Tracheal epithelial cell (primary cell): ENCODE data around the gene TPM2. TPM values are rescaled to one million over a fixed set of nuclear protein-coding genes. Genes with fewer than 3 reads are reported as not detected.

Source experiments
- total RNA-seq: library from RNA; depleted of rRNA; stranded (reverse); fragments of >200 nt; gene quantifications from 2 replicates; pipeline ENCODE4 v1.2.1, GENCODE V29; 2014

TPM2 gene
- total RNA-seq = 61.0 and 129 TPM in 2 replicates

DNA sequence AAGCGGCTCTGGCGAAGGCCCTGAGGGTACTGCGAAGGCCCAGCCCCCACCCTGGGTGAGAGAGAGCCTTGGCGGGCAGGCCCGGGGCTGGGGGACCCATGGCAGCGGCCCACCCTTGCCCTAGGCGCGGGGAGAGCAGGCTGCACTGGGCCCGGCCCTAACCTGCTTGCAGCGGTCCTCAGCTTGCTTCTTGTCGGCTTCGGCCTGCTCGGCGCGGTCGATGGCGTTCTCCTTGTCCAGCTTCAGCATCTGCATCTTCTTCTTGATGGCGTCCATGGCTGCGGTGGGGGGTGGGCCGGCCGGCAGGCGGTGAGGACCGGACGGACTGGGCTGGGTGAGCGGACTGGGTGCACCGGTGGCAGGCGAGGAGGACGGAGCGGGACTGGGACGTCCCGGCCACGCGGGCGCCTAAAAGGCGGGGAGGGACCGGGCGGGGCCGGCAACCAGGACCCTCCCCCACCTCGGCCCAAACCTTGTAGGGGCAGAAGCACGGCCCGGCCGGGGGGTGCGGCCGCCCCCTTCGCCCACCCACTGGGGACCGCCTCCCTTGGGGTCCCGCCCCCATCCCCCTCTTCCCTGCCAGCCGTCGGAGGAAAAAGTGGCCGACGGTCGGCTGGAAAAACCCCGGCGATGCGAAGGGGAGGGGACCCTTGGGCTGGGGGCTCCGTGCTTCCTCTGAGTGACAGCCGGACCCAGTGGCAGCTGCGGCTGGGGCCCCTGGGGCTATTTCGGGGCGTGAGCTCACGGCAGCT is at the start of gene TPM2:
Gene TPM2, minus strand, starts transcription at position 384 of the 752 bp plus-strand sequence. Its CDS starts 108 bp downstream, at position 276.

DNA sequence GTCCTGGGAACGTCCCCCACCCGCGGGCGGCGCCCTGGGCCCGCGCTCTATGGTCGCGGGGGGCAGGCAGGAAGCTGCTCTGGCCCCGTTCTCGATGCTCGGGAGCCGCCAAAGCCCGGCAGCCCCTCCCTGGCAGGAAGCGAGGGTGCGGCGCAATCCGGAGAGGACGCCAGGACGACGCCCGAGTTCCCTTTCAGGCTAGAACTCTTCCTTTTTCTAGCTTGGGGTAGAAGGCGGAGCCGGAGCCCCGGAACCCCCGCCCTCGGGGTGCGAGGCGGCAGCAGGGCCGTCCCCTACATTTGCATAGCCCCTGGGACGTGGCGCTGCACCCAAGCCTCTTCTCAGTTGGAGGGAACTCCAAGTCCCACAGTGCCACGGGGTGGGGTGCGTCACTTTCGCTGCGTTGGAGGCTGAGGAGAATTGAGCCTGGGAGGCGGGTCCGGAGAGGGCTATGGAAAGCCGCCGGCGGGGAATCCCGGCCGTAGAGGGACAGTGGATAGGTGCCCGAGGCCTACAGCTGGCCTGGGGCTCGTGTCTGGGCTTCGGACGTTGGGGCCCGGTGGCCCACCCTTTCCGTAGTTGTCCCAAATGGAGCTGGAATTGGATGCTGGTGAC is 42.6 kb upstream of the TPM2 start, which contains the start of the genes CREB3 and TLN1:
Gene CREB3, plus strand, starts transcription at position 482 of the 615 bp plus-strand sequence. Its CDS starts 107 bp downstream, at position 589.
Gene TLN1, minus strand, starts transcription at position 11 of the 615 bp plus-strand sequence. CDS start 6,501 bp downstream, outside the sequence.

DNA sequence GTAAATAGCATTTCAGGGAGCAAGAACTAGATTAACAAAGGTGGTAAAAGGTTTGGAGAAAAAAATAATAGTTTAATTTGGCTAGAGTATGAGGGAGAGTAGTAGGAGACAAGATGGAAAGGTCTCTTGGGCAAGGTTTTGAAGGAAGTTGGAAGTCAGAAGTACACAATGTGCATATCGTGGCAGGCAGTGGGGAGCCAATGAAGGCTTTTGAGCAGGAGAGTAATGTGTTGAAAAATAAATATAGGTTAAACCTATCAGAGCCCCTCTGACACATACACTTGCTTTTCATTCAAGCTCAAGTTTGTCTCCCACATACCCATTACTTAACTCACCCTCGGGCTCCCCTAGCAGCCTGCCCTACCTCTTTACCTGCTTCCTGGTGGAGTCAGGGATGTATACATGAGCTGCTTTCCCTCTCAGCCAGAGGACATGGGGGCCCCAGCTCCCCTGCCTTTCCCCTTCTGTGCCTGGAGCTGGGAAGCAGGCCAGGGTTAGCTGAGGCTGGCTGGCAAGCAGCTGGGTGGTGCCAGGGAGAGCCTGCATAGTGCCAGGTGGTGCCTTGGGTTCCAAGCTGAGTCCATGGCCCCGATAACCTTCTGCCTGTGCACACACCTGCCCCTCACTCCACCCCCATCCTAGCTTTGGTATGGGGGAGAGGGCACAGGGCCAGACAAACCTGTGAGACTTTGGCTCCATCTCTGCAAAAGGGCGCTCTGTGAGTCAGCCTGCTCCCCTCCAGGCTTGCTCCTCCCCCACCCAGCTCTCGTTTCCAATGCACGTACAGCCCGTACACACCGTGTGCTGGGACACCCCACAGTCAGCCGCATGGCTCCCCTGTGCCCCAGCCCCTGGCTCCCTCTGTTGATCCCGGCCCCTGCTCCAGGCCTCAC is 16.3 kb downstream of the TPM2 start, which contains the start of gene CA9:
Gene CA9, plus strand, starts transcription at position 797 of the 893 bp plus-strand sequence. Its CDS starts 32 bp downstream, at position 829.

DNA sequence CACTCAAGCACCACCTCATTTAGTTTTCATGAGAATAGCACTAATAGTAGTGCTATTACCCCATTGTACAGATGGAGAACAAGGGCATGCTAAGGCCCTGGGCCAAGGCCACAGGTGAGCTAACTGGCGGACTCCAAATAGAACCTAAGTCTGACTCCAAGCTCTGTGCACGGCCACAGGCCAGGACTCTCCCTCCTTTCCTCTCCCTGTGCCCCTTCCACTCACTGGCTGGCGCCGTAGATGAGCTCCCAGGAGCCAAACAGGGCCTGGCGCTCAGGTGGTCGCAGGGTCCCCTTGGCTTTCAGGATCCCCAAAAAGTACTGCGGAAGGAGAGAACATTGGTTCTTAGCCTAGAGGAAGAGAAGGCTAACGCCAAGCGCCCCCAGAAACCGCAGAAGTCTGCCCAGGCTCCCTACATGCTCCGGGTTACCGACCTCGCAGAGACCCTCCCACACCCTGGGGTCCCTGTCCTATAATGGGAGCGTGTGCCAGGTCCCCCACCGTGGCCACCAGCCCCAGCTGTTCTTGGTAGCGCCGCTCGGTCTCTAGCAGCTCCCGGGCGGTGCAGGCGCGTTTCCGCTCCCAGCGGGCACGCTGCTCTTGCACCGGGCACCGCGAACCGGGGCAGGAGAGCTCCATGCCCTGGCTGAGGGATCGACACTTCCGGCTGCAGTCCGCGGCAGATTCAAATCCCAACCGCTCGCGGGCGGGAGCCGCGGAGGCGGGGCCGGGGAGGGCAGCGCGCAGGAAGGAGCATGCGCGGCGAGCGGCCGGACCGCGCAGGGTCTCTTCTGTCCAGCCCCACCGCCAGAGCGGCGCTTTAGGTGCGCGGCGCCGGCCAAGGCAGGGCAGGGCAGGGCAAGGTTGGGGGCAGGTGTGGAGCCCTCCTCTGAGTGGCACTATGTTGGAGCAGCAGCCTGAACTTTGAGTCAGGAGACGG is 24.9 kb downstream of the TPM2 start, which contains the start of gene ARHGEF39:
Gene ARHGEF39, minus strand, starts transcription at position 665 of the 940 bp plus-strand sequence. Its CDS starts 26 bp downstream, at position 639.

DNA sequence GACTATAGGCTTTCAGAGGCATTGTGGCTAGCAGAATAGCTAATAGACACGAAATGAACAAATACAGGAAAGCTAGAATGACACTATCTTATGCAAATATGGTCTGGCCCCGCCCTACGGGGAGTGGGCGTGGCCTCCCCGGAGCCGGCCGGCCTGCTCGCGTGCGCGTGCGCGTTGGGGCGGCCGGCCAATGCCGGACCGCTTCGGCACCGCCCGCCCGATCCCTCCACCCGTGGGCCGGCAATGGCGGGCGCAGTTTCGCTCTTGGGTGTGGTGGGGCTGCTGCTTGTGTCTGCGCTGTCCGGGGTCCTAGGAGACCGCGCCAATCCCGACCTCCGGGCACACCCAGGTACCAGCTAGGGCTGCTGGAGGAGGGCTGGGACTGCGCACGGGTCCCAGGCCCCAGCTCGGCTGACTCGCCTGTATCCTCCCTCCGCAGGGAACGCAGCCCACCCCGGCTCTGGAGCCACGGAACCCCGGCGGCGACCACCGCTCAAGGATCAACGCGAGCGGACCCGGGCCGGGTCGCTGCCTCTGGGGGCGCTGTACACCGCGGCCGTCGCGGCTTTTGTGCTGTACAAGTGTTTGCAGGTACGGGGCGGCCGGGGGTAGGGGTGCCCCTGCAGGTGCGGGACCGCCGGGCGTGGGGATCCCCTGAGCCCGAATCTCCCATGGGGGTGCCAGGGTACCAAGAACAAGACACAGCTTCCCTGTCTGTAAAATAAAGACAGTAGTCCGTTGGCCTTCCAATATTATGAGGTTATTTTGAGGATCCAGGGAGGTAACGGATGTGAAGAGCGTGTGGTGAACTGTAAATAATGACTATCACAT is 31.4 kb downstream of the TPM2 start, which contains the start of gene CCDC107:
Gene CCDC107, plus strand, starts transcription at position 156 of the 831 bp plus-strand sequence. Its CDS starts 88 bp downstream, at position 244.

DNA sequence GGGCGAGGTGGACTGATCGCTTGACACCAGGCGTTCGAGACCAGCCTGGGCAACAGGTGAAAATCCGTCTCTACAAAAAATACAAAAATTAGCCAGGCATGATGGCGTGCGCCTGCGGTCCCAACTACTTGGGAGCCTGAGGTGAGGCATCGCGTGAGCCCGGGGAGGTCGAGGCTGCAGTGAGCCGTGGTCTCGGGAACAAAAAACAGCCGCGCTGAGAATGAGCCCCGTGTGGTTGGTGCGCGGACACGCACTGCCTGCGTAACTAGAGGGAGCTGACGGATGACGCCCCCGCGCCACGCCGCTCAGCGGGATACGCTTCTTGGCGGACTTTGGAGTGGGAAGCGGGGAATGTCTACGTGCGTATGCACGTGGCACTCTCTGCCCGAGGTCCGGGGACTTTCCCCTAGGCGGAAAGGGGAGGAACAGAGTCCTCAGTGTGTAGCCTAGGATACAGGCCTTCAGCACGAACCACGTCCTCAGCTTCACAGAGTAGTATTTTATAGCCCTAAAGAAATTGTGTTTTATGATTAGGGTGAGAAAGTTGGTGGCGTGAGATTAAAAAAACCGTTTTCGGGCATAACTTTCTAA is 32.1 kb downstream of the TPM2 start, which contains the start of gene RMRP:
Gene RMRP, minus strand, starts transcription at position 474 of the 591 bp plus-strand sequence.

DNA sequence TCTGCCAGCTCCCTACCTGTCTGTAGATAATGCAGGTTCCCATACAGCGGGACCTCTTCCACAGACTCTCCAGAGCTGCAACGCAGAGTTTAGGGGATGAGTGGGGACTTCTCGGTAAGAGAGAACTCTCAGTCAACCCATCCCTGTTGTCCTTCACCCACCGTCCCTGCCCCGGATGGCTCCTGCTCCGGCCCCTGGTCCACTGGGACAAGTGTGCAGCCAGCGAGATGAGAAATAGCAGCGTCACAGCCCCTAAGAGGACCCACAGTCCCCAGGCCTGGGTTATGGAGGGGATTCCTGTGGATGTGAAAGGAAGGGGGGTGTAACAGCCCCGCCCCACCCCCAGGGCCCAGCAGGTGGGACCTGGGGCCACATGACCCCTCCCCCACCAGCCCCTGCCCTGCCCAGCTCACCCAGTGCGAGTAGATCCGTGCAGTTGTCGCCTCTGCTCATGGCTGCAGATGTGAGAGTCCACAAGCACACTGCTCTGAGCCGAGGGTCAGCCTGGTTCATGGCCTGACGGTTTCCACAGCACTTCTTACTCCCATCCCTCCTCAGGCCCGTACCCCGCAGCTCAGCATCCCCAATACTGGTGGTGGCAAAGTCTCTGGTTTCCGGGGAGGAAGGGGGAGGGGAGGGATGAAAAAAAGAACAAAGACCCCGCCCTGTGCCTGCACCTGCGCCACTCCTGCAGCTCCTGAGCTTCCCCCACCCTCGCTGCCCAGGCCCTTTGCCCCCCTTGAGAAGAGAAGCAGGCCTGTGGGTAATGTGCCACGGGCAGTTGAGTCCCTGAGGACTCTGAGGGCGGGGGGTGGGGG is 39.2 kb downstream of the TPM2 start, which contains the start of gene SIT1:
Gene SIT1, minus strand, starts transcription at position 591 of the 818 bp plus-strand sequence. Its CDS starts 78 bp downstream, at position 513.

Other genes starting within 250 kb of the TPM2 start
- gene RUSC2, start 199.8 kb downstream of the TPM2 start, total RNA-seq = 4.0 and 10.4 TPM in 2 replicates
- 7.7 and 9.4 TPM in 2 replicates for gene TESK1, start 84.7 kb downstream of the TPM2 start, total RNA-seq
- gene CD72, start 71.5 kb downstream of the TPM2 start, total RNA-seq = 0.72 TPM in 1 of 2 replicates, not detected in the other
- gene SIT1, start 39.0 kb downstream of the TPM2 start, total RNA-seq = not detected in 2 replicates
- 9,806 and 24,624 TPM in 2 replicates for gene RMRP, start 31.9 kb downstream of the TPM2 start, total RNA-seq
- gene CCDC107, start 31.6 kb downstream of the TPM2 start, total RNA-seq = 8.1 and 19.5 TPM in 2 replicates
- 1.3 and 4.6 TPM in 2 replicates for gene ARHGEF39, start 24.7 kb downstream of the TPM2 start, total RNA-seq
- gene CA9, start 16.0 kb downstream of the TPM2 start, total RNA-seq = 9.6 and 35.2 TPM in 2 replicates
- gene TLN1, start 42.3 kb upstream of the TPM2 start, total RNA-seq = 92.3 and 171 TPM in 2 replicates
- 29.2 and 88.4 TPM in 2 replicates for gene CREB3, start 42.7 kb upstream of the TPM2 start, total RNA-seq
- 26.7 and 30.7 TPM in 2 replicates for gene GBA2, start 59.3 kb upstream of the TPM2 start, total RNA-seq
- 10.6 and 11.1 TPM in 2 replicates for gene RGP1, start 59.4 kb upstream of the TPM2 start, total RNA-seq
- gene MSMP, start 64.4 kb upstream of the TPM2 start, total RNA-seq = not detected in 2 replicates
- 8.7 and 12.4 TPM in 2 replicates for gene NPR2, start 101.7 kb upstream of the TPM2 start, total RNA-seq
- gene SPAG8, start 122.3 kb upstream of the TPM2 start, total RNA-seq = under 0.01 TPM in 1 of 2 replicates, not detected in the other
- 18.8 and 36.4 TPM in 2 replicates for gene HINT2, start 125.1 kb upstream of the TPM2 start, total RNA-seq
- gene FAM221B, start 138.8 kb upstream of the TPM2 start, total RNA-seq = not detected in 2 replicates
- gene TMEM8B, start 139.3 kb upstream of the TPM2 start, total RNA-seq = 1.9 TPM in 2 replicates
- gene OR13J1, start 180.5 kb upstream of the TPM2 start, total RNA-seq = not detected in 2 replicates
- gene HRCT1, start 216.3 kb upstream of the TPM2 start, total RNA-seq = 0.85 TPM in 1 of 2 replicates, not detected in the other
- not detected in 2 replicates for gene SPAAR, start 219.6 kb upstream of the TPM2 start, total RNA-seq